ENCODE measurements around the gene UVSSA.

Gene UVSSA

GRCh38 chr4:1365271-1366178, 18.5 kb downstream of the UVSSA start:
- TF ChIP-seq, protein P1, sequence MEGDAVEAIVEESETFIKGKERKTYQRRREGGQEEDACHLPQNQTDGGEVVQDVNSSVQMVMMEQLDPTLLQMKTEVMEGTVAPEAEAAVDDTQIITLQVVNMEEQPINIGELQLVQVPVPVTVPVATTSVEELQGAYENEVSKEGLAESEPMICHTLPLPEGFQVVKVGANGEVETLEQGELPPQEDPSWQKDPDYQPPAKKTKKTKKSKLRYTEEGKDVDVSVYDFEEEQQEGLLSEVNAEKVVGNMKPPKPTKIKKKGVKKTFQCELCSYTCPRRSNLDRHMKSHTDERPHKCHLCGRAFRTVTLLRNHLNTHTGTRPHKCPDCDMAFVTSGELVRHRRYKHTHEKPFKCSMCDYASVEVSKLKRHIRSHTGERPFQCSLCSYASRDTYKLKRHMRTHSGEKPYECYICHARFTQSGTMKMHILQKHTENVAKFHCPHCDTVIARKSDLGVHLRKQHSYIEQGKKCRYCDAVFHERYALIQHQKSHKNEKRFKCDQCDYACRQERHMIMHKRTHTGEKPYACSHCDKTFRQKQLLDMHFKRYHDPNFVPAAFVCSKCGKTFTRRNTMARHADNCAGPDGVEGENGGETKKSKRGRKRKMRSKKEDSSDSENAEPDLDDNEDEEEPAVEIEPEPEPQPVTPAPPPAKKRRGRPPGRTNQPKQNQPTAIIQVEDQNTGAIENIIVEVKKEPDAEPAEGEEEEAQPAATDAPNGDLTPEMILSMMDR (IDR thresholded peaks at IDR 0.05; ENCODE audit: insufficient read depth, low read length, missing control alignments), result no peak
- CTCF ChIA-PET, result interaction anchor here (0.8 to 2.5 kb wide), 3 partner anchors 10 to 18 kb away, joined by 3 to 22 read pairs (median 4); no protein-coding TSS in a partner anchor
- POLR2A ChIA-PET, result no interaction called here
- H3K4me3 ChIP-seq (ENCODE audit: low read depth, low read length), result no peak overlapping the region
- no peak for DNase-seq (ENCODE audit: low read depth, low spot score)

- ChIA-PET POLR2A (no interaction called here), CTCF (interaction anchor here (1.0 to 2.5 kb wide), 2 partner anchors 11 kb away, joined by 3 to 22 read pairs; no protein-coding TSS in a partner anchor)
- TF ChIP-seq, protein P1 (IDR thresholded peaks at IDR 0.05; ENCODE audit: insufficient read depth, low read length, missing control alignments), result no peak
- DNase-seq (ENCODE audit: low read depth, low spot score), result no peak
- H3K4me3 ChIP-seq (ENCODE audit: low read depth, low read length), result no peak overlapping the region
These were observed 19.6 kb downstream of the UVSSA start for GRCh38 chr4:1366371-1367229.

GRCh38 chr4:1367230-1367935, 20.4 kb downstream of the UVSSA start:
- H3K4me3 ChIP-seq (ENCODE audit: low read depth, low read length), result no peak overlapping the region
- POLR2A ChIA-PET, result no interaction called here
- no peak for DNase-seq (ENCODE audit: low read depth, low spot score)
- TF ChIP-seq, protein P1 (IDR thresholded peaks at IDR 0.05; ENCODE audit: insufficient read depth, low read length, missing control alignments), result no peak
- CTCF ChIA-PET, result interaction anchor here (1.0 kb wide), 1 partner anchor 11 kb away, joined by 3 read pairs; no protein-coding TSS in a partner anchor

- no peak overlapping the region for H3K4me3 ChIP-seq (ENCODE audit: low read depth, low read length)
- no peak for DNase-seq (ENCODE audit: low read depth, low spot score)
- ChIA-PET CTCF (interaction anchor here (1.0 kb wide), 1 partner anchor 12 kb away, joined by 3 read pairs; no protein-coding TSS in a partner anchor), POLR2A (no interaction called here)
- TF ChIP-seq, protein P1 (IDR thresholded peaks at IDR 0.05; ENCODE audit: insufficient read depth, low read length, missing control alignments), result no peak
These were observed 20.9 kb downstream of the UVSSA start for GRCh38 chr4:1367936-1368289.

DNA sequence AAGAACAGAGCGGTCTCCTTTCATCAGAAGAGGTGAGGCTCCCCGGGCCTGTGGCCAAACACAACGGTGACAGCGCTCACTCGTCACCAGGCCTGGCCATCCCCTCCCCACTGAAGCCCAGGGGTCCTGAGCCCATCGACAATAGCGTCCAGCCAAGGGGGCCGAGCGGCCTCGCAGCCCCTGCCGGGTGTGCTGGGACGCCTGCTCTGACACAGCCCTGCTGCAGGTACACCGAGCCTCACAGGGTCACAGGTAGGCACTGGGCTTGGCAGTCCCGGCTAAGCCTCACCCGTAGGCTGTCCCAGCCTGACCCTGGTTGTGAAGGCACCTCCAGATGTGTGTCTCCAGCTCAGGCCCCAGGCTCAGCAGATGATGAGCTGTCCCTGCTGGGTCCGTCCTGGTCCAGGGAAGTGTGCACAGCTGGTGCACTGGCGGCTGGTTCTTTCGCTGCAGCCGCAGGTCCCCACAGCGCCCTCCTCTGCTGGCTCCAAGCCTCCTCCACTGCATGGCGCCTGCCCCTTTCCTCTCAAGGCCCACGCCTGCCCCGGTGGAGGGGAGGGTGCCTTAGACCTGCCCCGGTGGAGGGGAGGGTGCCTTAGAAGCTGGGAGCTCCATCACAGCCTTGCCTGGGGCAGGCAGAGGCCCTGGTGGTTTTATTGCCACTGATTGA, 21.5 kb downstream of the UVSSA start:
- no peak for DNase-seq (ENCODE audit: low read depth, low spot score)
- ChIA-PET POLR2A (no interaction called here), CTCF (interaction anchor here (1.0 kb wide), 1 partner anchor 13 kb away, joined by 5 read pairs; no protein-coding TSS in a partner anchor)
- no peak overlapping the region for H3K4me3 ChIP-seq (ENCODE audit: low read depth, low read length)
- TF ChIP-seq, protein P1 (IDR thresholded peaks at IDR 0.05; ENCODE audit: insufficient read depth, low read length, missing control alignments), result no peak
